ENCODE data around the gene CD81.
A peak's percentile ranks its signal among the peaks of the same experiment; 100 is the strongest.

CD81 gene

DNA sequence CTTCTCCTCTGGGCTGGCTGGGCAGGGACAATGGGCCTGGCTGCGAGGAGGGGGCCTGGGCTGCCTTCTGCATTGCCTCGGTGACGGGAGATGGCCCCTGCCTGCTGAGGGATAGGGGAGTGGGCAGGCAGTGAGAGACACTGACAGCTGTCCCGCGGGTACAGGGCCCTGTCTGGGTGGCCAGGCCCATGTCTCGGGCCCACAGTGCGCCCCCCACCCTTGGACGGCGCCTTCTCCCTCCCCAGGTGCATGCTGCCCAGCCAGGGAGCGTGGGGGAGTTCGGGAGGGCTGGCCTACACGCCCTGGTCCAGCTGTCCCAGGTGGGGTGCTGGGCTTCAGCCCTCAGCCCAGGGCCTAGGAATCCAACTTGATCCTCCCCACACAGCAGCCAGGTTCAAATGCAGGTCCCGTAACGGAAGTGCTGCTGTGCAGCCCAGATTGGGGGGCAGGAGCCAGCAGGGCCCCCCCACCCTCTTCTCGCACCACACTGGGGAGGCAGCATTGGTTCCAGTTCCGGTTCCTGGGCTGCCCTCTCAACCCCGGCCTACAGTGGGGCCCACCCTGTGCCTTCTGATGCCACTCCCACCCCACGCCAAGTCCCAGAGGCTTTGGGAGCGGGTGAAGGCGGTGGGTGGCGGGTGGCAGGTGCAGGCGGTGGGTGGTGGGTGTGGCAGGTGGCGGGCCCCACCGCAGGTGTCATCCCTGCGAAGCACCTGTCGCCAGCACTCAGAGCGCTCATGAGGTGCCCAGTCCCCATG lies 16.2 kb downstream of the CD81 start:
- TF ChIP-seq CTCF (IDR thresholded peaks at IDR 0.05; ENCODE audit: low read depth, low read length, missing control alignments) = no peak
- no peak for DNase-seq (ENCODE audit: low read depth)
- H3K4me3 ChIP-seq (ENCODE audit: low read depth, low read length) = no peak overlapping the region

- TF ChIP-seq CTCF (IDR thresholded peaks at IDR 0.05; ENCODE audit: low read depth, low read length, missing control alignments) = peak; percentile 18
- no peak overlapping the region for H3K4me3 ChIP-seq (ENCODE audit: low read depth, low read length)
- DNase-seq (ENCODE audit: low read depth) = no peak
These were observed 17.1 kb downstream of the CD81 start for GRCh38 chr11:2393941-2394817.

GRCh38 chr11:2394818-2395105 lies 17.7 kb downstream of the CD81 start:
- no peak for DNase-seq (ENCODE audit: low read depth)
- TF ChIP-seq CTCF (IDR thresholded peaks at IDR 0.05; ENCODE audit: low read depth, low read length, missing control alignments) = no peak
- no peak overlapping the region for H3K4me3 ChIP-seq (ENCODE audit: low read depth, low read length)

DNA sequence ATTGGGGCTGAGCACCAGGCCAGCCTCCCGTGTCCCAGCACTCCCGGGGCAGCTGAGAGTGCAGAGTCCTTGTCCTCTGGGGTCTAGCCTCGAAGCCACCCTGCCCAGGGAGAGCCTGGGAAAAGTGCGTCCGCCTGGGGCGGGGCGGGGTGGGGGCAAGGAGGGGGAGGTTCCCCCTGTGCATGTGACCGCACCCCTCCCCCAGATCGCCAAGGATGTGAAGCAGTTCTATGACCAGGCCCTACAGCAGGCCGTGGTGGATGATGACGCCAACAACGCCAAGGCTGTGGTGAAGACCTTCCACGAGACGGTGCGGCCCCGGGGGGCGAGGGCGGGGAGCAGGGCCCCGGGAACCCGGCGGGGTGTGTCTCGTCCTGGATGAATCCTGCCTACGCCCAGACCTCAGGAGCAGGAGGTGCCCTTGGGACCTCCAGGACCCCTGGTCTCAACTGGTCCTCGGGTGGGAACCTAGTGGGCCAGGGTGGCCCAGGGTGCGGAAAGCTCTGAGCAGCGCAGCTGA lies 18.2 kb downstream of the CD81 start:
- DNase-seq (ENCODE audit: low read depth) = no peak
- H3K4me3 ChIP-seq (ENCODE audit: low read depth, low read length) = no peak overlapping the region
- no peak for TF ChIP-seq CTCF (IDR thresholded peaks at IDR 0.05; ENCODE audit: low read depth, low read length, missing control alignments)

DNA sequence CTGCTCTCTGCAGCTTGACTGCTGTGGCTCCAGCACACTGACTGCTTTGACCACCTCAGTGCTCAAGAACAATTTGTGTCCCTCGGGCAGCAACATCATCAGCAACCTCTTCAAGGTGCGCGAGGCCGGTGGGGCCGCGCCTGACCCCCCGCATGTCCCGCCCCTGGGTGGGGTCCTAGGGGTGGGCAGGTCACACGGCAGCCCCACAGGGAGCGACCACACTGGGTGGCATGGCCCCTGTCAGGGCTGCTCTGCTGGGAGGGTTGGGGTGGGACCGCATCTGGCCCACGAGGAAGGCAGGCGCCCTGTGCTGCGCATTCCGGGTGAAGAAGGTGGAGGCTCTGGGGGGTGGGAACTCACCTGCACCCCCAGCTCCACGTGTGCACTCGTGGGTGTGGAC lies 18.7 kb downstream of the CD81 start:
- TF ChIP-seq CTCF (IDR thresholded peaks at IDR 0.05; ENCODE audit: low read depth, low read length, missing control alignments) = no peak
- H3K4me3 ChIP-seq (ENCODE audit: low read depth, low read length) = no peak overlapping the region
- no peak for DNase-seq (ENCODE audit: low read depth)

GRCh38 chr11:2396471-2396870 lies 19.4 kb downstream of the CD81 start:
- H3K4me3 ChIP-seq (ENCODE audit: low read depth, low read length) = no peak overlapping the region
- no peak for DNase-seq (ENCODE audit: low read depth)
- no peak for TF ChIP-seq CTCF (IDR thresholded peaks at IDR 0.05; ENCODE audit: low read depth, low read length, missing control alignments)

Measured in GM12864 (cell line).